ENCODE results near the gene RACGAP1. TPM values are rescaled to one million over a fixed set of nuclear protein-coding genes. Genes with fewer than 3 reads are reported as not detected.
A peak's percentile ranks its signal among the peaks of the same experiment; 100 is the strongest.

RACGAP1 gene
- total RNA-seq, 1 donor from 2014 or later = 13.7 TPM

GRCh38 chr12:50062728-50063460 is 37.6 kb upstream of the RACGAP1 start:
- TF ChIP-seq, protein P1, sequence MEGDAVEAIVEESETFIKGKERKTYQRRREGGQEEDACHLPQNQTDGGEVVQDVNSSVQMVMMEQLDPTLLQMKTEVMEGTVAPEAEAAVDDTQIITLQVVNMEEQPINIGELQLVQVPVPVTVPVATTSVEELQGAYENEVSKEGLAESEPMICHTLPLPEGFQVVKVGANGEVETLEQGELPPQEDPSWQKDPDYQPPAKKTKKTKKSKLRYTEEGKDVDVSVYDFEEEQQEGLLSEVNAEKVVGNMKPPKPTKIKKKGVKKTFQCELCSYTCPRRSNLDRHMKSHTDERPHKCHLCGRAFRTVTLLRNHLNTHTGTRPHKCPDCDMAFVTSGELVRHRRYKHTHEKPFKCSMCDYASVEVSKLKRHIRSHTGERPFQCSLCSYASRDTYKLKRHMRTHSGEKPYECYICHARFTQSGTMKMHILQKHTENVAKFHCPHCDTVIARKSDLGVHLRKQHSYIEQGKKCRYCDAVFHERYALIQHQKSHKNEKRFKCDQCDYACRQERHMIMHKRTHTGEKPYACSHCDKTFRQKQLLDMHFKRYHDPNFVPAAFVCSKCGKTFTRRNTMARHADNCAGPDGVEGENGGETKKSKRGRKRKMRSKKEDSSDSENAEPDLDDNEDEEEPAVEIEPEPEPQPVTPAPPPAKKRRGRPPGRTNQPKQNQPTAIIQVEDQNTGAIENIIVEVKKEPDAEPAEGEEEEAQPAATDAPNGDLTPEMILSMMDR (IDR thresholded peaks at IDR 0.05) = no peak
- Histone ChIP-seq H3K4me1 (no peaks in the 10 kb centered on the region), H3K9me3 (no peaks in the 10 kb centered on the region), H3K36me3 (no peaks in the 10 kb centered on the region), H3K27ac (no peak overlapping the region), H3K4me3 (no peak overlapping the region), H3K27me3 (ENCODE audit: low read depth) (peaks cover 10% of the 10 kb centered on the region)
- intact Hi-C loops (cut with DNase I) = no loop called here
- DNase-seq (peak; percentile 38), ATAC-seq (no peak)

DNA sequence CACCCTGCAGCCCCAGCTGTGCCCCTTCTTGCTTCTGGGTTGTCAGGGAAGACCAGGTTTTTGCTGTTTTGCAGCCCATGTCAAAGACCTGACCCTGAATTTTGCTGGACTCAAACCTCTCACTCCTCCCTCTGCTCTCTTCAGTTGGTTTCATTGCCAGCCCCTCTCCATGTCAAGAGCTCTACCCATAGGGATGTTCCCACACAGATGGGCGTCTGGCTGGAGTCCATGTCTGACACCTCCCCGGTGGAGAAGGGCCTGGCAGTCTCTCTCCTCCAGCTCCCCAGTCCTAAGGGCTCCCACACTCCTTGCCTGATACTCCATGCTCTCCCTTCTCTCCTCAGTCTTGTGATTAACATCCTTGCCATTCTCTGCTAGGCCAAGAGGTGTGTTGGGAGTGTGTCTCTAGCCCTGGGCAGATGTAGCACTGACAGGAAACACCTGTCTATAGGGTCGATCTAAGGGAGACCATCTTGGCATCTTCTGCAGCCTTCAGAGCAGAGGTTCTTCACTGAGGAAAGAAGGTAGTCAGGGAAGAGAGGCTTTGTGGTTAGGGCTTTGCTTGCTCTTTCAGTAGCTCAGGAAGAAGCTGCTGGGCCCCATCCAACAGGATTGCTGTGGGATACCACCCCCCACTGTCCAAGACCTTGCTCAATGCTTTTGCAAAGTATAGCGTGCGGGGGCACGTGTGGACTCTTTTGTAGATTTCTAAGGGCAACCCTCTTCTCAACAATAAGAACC is 36.8 kb upstream of the RACGAP1 start:
- DNase-seq (peak; percentile 22), ATAC-seq (no peak)
- Histone ChIP-seq H3K27me3 (ENCODE audit: low read depth) (peaks cover 11% of the 10 kb centered on the region), H3K4me3 (no peak overlapping the region), H3K27ac (no peak overlapping the region), H3K9me3 (no peaks in the 10 kb centered on the region), H3K4me1 (no peaks in the 10 kb centered on the region), H3K36me3 (no peaks in the 10 kb centered on the region)
- intact Hi-C loops (cut with DNase I) = no loop called here
- TF ChIP-seq, protein P1 (IDR thresholded peaks at IDR 0.05) = no peak

GRCh38 chr12:50061171-50061570 is 35.9 kb upstream of the RACGAP1 start:
- Histone ChIP-seq H3K27me3 (ENCODE audit: low read depth) (peaks cover 17% of the 10 kb centered on the region), H3K36me3 (no peaks in the 10 kb centered on the region), H3K27ac (no peak overlapping the region), H3K4me1 (peaks cover 9% of the 10 kb centered on the region), H3K9me3 (no peaks in the 10 kb centered on the region), H3K4me3 (no peak overlapping the region)
- TF ChIP-seq, protein P1 (IDR thresholded peaks at IDR 0.05) = no peak
- DNase-seq (no peak), ATAC-seq (no peak)
- intact Hi-C loops (cut with DNase I) = no loop called here

DNA sequence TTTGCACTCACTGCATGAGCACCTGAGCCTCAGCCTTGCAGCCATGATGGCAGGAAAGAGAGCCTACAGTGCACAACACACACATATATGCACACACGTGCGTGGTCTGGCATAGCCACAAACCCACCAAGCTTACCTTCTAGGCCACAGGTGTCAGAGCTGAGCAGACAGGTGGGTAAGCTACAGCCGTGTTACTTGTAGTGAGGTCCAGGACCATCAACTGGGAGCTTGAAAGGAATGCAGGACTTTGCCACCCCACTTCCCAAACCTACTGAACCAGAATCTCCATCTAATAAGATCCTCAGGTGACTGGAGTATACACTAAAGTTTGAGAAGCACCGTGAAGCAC is 34.8 kb upstream of the RACGAP1 start:
- ATAC-seq = no peak
- TF ChIP-seq, protein P1 (IDR thresholded peaks at IDR 0.05) = no peak
- intact Hi-C loops (cut with DNase I) = no loop called here
- no peak for DNase-seq
- H3K27ac ChIP-seq = no peak overlapping the region
- H3K4me1 ChIP-seq = peaks cover 17% of the 10 kb centered on the region
- peaks cover 17% of the 10 kb centered on the region for H3K27me3 ChIP-seq (ENCODE audit: low read depth)
- H3K4me3 ChIP-seq = no peak overlapping the region
- no peaks in the 10 kb centered on the region for H3K9me3 ChIP-seq
- H3K36me3 ChIP-seq = no peaks in the 10 kb centered on the region

GRCh38 chr12:50059440-50060119 is 34.3 kb upstream of the RACGAP1 start:
- H3K27ac ChIP-seq = no peak overlapping the region
- intact Hi-C loops (cut with DNase I) = no loop called here
- DNase-seq (no peak), ATAC-seq (no peak)
- H3K27me3 ChIP-seq (ENCODE audit: low read depth) = peaks cover 17% of the 10 kb centered on the region
- H3K4me3 ChIP-seq = no peak overlapping the region
- TF ChIP-seq, protein P1 (IDR thresholded peaks at IDR 0.05) = no peak
- H3K36me3 ChIP-seq = no peaks in the 10 kb centered on the region
- peaks cover 17% of the 10 kb centered on the region for H3K4me1 ChIP-seq
- no peaks in the 10 kb centered on the region for H3K9me3 ChIP-seq
